Panc1 (cell line): ENCODE data around the gene DENND6B.

Experiments used
- POLR2AphosphoS5 ChIP-seq: IDR thresholded peaks from 2 replicates; pipeline ENCODE4 v1.6.1; 2012; ENCODE audit warnings: mild to moderate bottlenecking, low read depth, low read length, moderate library complexity
- SIN3A ChIP-seq: IDR thresholded peaks from 2 replicates; pipeline ENCODE4 v1.6.1; 2012; ENCODE audit warnings: low read depth, mild to moderate bottlenecking, low read length, moderate library complexity, borderline replicate concordance; ENCODE audit not compliant: insufficient read depth
- TCF7L2 ChIP-seq: IDR thresholded peaks from 2 replicates; pipeline ENCODE4 v1.6.1; 2011; ENCODE audit warnings: mild to moderate bottlenecking, low read depth, low read length, inconsistent platforms
- TF ChIP-seq, protein P1 (sequence below): fragments of 450-650 bp; IDR thresholded peaks from 2 replicates; pipeline ENCODE4 v1.5.1; 2017; ENCODE audit warnings: mild to moderate bottlenecking
- TF ChIP-seq, protein P2 (sequence below), 2 experiments: IDR thresholded peaks; 2 replicates each; pipeline ENCODE4 v1.6.1; 2011 to 2012; ENCODE audit warnings: low read depth in 2 of 2, control low read depth in 1 of 2, low read length in 1 of 2, mild to moderate bottlenecking in 1 of 2, moderate library complexity in 1 of 2; ENCODE audit not compliant: insufficient read depth in 1 of 2

DNA sequence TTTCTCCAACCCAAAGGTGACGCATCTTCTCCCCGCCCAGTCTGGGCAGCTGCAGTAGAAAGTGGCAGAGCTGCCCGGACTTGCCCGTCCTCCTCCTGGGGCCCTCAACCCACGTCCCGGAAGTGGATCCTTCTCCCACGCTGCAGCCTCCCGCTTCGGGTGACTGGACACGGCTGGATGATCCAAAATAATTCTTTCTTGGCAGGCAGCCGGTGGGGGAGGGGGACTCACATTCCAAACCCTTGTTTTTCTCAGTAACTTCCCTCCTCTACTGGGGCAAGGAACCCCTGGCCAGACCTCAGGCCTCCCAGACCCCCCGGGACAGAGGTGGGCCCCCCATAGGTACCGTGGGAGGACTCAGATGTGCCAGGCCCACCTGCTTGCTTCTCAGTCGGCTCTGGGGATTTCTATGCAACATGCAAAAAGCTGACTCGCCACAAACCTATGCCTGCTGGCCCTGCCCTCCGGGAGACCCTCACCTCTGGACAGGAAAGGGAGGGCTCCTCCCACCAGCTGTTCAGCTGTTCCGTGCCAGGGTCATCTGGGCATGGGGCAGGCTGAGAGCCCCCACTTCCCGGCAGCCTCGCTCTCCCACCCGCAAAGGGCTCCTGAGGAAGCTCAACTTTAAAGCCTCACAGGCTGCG lies 20.8 kb downstream of the DENND6B start:
- TF ChIP-seq, protein P1, sequence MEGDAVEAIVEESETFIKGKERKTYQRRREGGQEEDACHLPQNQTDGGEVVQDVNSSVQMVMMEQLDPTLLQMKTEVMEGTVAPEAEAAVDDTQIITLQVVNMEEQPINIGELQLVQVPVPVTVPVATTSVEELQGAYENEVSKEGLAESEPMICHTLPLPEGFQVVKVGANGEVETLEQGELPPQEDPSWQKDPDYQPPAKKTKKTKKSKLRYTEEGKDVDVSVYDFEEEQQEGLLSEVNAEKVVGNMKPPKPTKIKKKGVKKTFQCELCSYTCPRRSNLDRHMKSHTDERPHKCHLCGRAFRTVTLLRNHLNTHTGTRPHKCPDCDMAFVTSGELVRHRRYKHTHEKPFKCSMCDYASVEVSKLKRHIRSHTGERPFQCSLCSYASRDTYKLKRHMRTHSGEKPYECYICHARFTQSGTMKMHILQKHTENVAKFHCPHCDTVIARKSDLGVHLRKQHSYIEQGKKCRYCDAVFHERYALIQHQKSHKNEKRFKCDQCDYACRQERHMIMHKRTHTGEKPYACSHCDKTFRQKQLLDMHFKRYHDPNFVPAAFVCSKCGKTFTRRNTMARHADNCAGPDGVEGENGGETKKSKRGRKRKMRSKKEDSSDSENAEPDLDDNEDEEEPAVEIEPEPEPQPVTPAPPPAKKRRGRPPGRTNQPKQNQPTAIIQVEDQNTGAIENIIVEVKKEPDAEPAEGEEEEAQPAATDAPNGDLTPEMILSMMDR: no peak
- TF ChIP-seq POLR2AphosphoS5: peak; percentile 52; the same call in 1 of the 2 replicates
- no peak for TF ChIP-seq TCF7L2
- TF ChIP-seq SIN3A: no peak
- TF ChIP-seq, protein P2, sequence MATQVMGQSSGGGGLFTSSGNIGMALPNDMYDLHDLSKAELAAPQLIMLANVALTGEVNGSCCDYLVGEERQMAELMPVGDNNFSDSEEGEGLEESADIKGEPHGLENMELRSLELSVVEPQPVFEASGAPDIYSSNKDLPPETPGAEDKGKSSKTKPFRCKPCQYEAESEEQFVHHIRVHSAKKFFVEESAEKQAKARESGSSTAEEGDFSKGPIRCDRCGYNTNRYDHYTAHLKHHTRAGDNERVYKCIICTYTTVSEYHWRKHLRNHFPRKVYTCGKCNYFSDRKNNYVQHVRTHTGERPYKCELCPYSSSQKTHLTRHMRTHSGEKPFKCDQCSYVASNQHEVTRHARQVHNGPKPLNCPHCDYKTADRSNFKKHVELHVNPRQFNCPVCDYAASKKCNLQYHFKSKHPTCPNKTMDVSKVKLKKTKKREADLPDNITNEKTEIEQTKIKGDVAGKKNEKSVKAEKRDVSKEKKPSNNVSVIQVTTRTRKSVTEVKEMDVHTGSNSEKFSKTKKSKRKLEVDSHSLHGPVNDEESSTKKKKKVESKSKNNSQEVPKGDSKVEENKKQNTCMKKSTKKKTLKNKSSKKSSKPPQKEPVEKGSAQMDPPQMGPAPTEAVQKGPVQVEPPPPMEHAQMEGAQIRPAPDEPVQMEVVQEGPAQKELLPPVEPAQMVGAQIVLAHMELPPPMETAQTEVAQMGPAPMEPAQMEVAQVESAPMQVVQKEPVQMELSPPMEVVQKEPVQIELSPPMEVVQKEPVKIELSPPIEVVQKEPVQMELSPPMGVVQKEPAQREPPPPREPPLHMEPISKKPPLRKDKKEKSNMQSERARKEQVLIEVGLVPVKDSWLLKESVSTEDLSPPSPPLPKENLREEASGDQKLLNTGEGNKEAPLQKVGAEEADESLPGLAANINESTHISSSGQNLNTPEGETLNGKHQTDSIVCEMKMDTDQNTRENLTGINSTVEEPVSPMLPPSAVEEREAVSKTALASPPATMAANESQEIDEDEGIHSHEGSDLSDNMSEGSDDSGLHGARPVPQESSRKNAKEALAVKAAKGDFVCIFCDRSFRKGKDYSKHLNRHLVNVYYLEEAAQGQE (IDR thresholded peaks at IDR 0.05; ENCODE audit: insufficient read depth in 1 of 2, low read depth in 2 of 2, low read length in 1 of 2): no peak
